Measurements from ENCODE around the gene FSD2. TPM values are rescaled to one million over a fixed set of nuclear protein-coding genes. Genes with fewer than 3 reads are reported as not detected.
"Not testable (repeated sequence)": the region's sequence is repeated elsewhere in the genome, so short reads cannot be mapped to it uniquely, and the experiment has no call there.

The FSD2 gene
- total RNA-seq, 1 experiment from 2014 or later: not detected

DNA sequence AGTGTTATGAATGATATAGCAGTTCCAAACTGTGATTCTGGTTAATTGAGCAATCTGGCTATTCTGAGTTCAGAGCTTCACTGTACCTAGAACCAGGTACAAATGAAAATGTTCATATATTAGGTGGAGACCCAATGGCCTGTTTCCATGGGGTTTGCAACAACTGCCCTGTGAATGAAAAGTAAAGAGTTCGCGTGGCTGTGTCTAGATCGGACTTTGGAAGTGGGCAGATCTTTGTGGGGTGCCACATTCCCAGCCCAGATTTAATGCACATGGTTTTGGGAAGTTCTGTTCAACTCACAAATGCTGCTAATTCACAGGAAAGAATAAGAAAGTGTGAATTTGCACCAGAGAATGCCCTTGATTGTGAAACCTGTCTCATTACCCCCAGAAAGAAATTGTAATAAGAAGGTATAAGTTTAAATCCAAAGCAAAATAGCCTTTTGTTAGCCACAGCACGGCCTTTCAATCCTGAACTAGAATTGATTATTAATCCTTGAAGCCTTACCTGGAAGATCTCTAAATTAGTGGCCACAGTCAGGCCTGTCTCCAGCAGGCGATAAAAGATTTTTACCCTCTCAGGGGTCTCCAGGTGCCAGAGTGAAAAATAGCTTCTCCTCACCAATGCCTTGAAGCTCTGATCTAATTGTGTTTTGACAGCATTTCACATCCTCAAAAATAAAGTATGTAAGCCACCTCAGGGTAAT is 26.2 kb upstream of the FSD2 start:
- no peak for DNase-seq (ENCODE audit: extremely low read depth, low read depth)

DNA sequence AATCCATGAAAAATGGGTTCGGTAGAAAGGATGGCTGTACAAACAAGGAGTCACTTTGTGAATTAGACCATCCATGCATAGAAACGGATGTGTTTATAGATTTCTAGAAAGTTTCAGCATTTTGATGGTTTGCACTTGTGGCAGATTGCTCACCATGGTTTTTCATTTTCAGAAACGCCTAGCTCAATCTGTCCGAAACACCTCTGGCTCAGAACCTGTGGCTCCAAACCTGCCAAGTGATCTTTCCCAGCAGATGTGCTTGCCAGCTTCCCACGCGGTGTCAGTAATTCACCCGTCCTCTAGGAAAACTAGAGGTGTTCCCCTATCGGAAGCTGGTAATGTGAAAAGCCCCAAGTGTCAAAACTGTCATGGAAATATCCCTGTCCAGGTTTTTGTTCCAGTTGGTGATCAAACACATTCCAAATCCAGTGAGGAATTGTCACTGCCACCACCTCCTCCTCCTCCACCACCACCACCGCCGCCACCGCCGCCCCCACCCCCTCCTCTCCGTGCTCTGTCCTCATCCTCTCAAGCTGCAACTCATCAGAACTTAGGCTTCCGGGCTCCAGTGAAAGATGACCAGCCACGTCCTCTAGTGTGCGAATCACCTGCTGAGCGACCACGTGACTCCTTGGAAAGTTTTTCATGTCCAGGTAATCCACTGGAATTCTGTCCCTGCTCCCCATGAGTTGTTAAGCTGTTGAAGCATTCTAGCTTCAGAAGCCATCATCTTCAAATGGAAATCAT is 24.7 kb upstream of the FSD2 start:
- no peak for DNase-seq (ENCODE audit: extremely low read depth, low read depth)

DNA sequence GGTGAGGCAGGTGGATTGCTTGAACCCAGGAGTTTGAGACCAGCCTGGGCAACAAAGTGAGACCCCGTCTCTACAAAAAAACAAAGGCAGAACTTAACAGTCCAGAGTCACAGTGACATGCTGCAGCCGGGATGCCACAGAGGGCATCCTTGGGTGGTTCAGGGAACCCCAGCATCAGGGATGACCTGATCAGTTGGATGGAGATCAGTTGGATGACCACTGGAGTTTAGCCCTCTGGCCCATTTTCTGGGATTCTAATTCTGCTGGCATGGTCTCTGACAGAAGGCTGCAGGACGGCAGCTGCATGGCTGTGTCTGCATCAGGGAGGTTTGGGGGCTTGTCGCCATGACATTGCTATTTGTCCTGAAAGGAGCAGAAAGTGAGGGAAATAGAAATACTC is 23.4 kb upstream of the FSD2 start:
- no peak for DNase-seq (ENCODE audit: extremely low read depth, low read depth)

DNA sequence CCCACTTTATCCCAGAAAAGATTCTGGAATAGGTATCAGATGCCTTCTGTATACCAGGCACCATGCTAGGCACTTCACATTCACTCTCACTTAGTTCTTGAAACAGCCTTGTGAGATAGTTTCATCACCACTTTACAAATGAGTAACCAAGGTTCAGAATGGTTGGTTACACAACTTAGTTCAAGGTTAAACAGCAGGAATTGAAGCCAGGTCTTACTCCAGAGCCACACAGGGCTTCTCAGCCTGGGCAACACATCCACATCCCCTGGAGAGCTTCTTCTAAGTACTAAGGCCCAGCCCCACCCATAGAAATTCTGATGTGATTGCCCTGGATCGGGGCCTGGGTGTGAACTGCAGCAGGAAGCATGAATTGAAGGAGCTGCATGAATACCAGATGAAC is 22.2 kb upstream of the FSD2 start:
- DNase-seq (ENCODE audit: extremely low read depth, low read depth): no peak

DNA sequence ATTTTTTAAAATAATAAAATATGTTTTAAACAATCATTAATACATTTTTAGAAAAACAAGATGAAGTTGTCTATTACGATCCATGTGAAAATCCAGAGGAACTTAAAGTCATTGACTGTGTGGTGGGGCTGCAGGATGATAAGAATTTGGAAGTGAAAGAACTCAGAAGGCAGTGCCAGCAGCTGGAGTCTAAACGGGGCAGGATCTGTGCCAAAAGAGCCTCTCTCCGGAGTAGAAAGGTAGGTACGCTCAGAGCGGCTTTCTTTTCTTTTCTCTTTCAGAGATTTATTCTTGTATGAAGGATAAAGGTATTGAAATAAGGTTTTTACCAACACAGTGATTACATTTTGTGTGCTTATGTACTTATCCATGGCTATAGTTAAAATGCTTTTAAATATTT is 17.2 kb upstream of the FSD2 start:
- no peak for DNase-seq (ENCODE audit: extremely low read depth, low read depth)

DNA sequence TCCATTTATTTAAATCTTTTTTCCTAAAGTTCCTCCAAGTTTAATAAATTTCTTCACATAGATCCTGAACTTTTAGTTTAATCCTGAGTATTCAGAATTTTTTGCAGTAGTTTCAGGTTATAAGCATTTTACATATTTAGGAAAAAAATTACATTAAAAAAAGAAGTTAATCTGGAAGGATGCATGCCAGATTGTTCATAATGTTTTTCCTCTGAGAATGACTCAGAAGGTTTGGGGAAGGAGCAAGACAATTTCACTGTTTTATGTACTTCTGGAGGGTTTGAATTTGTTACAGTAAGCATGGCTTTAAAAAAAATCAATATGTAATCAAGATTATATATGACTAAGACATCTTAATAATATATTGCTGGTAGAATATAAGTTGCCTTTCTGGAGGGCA is 16.0 kb upstream of the FSD2 start:
- DNase-seq (ENCODE audit: extremely low read depth, low read depth): not testable (repeated sequence)

DNA sequence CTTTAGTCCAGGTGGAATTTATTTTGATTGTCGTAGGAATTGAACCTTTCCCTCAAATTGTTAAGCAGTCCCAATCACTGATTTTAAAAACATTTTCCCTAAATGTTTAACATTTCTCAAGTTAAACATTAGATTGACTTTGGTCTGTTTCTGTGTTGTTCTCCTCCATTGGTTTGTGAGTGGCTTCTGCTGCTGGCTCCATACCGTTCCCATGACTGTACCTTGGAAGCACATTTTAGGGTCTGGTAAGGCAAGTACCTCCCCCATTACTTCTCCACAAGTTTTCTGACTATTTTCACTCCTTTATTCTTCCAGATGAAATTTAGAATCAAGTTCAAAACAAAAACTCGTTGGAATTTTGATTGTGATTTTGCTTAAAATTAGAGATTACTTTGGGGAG is 15.5 kb upstream of the FSD2 start:
- not testable (repeated sequence) for DNase-seq (ENCODE audit: extremely low read depth, low read depth)

DNA sequence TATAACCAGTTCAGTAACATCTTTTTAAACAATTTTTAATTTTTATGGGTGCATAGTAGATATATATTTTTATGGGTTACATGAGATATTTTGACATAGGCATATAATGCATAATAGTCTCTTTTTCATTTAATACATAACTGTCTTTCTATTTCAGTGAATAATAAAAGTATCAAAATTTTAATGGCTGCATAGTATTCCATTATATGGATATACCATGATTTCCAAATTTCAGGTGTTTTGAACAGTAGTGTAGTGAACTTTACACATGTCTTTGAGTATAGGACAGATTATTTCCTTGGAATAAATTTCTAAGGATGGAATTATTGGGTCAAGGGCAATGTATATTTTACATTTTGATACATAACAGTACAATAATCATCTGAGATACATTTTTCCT is 14.3 kb upstream of the FSD2 start:
- no peak for DNase-seq (ENCODE audit: extremely low read depth, low read depth)

DNA sequence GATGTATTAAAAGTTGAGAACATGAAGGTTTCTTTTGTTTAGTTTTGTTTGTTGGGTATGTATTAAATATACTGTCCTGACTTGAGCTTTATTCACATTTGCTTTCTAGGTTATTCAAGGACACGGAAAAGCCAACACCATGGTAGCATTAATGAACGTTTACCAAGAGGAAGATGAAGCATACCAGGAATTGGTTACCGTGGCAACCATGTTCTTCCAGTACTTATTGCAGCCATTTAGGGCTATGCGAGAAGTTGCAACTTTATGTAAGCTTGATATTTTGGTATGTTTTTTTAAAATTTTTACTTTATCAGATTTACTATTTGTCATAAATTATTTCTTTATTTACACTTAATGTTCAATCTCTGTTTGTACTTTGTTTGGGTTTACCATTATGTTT is 7.1 kb upstream of the FSD2 start:
- no peak for DNase-seq (ENCODE audit: extremely low read depth, low read depth)

DNA sequence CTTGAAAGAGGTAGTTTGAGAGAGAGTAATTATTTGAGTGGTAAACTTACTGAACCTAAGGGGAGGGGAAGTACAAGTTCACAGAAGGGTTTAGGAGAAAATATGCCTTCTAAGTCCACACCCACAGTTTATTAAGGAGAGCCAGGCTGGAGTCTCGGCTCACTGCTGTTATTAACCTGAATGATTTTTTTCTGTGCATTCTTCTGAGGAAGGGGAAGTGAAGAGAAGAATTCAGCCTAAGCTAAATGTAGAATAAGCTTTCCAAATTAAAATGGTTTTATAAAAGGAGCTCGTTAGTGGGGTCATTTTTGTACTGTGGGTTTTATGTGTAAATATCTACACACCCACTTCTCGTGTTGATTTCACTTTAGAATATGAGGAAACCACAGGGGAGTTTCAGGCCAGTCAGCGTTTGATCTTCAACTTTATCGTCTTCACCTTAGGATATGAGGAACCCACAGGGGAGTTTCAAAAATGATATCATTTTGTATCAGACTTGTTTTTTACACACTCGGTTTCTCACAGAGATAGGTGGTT is 5.1 kb upstream of the FSD2 start:
- DNase-seq (ENCODE audit: extremely low read depth, low read depth): no peak

DNA sequence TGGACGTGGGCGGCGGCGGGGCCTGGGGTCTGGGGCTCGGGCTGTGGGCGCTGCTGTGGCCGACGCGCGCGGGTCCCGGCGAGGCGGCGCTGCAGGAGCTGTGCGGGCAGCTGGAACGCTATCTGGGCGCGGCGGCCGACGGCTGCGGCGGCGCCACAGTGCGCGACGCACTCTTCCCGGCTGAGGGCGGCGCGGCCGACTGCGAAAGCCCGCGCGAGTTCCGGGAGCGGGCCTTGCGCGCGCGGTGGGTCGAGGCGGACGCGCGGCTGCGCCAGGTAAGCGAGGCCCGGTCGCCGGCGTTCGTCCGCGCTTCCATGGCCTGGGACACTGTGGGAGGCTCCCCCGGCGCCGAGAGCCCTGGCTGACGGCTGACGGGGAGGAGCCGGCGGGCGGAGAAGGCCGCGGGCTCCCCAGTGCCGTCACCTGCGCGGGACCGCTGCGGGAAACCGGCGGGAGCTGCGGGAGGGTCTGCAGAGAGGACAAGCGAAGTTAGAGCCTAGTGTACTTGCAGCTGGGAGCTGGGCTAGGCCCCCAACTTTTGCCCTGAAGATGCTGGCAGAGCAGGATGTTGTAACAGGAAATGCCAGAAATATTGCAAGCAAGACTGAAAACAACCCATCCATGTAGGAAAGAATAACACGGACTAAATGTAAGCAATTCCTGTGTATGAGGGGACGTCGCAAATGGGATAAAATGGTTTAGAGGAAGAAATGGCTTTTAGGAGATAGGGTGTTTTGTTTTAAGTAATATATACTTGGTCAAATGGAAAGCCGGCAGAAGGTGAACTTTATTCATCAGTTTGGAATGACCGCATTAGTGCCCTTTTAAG is 4.4 kb upstream of the FSD2 start:
- no peak for DNase-seq (ENCODE audit: extremely low read depth, low read depth)

DNA sequence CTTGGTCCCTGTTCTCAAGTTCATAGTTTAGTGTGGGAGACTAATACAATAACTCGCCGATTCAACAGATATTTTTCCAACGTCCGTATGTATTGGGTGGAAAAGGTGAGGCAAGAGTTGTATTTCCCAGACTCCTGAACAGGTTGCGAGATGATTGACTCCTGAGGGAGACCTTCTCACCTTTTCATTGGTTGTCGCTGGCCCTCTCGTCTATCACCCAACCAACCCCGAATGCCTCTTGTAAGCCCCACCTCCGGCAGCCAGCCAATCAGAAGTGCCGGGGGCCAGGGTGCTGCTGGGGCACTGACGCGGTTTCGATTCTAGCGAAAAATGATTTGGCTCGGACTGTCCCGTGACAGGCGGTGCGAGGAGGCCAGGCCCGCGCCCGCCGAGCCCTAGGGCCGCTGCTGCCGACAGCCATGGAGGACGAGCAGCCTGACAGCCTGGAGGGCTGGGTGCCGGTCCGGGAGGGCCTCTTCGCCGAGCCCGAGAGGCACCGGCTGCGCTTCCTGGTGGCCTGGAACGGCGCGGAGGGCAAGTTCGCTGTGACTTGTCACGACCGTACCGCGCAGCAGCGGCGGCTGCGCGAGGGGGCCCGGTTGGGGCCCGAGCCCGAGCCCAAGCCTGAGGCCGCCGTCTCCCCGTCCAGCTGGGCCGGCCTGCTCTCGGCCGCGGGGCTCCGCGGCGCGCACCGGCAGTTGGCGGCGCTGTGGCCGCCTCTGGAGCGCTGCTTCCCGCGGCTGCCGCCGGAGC is 3.6 kb upstream of the FSD2 start, which contains the start of gene WHAMM:
Gene WHAMM (plus strand): TSS at position 321 of the 753 bp plus-strand sequence. CDS start 99 bp downstream, at position 420.
- DNase-seq (ENCODE audit: extremely low read depth, low read depth): peak; percentile 98

DNA sequence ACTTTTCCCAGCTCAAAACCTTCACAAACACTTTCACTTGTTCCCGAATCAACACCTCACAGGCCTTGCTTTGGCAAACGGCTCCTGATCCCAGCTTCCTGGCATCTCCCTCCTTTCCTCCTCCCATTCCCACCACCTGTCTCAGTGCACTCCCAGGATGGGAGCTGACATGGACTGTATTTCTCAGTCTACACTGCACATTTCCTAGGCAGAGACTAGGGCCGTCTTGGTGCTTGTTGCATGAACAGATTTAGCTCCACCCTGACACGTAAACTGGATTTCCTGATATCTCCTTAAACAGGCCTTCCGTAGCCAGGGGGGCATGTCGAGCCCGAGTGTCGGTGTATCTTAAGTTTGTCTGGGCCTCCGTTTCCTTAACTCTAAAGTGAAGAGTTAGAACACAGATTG is 2.8 kb upstream of the FSD2 start:
- DNase-seq (ENCODE audit: extremely low read depth, low read depth): no peak

DNA sequence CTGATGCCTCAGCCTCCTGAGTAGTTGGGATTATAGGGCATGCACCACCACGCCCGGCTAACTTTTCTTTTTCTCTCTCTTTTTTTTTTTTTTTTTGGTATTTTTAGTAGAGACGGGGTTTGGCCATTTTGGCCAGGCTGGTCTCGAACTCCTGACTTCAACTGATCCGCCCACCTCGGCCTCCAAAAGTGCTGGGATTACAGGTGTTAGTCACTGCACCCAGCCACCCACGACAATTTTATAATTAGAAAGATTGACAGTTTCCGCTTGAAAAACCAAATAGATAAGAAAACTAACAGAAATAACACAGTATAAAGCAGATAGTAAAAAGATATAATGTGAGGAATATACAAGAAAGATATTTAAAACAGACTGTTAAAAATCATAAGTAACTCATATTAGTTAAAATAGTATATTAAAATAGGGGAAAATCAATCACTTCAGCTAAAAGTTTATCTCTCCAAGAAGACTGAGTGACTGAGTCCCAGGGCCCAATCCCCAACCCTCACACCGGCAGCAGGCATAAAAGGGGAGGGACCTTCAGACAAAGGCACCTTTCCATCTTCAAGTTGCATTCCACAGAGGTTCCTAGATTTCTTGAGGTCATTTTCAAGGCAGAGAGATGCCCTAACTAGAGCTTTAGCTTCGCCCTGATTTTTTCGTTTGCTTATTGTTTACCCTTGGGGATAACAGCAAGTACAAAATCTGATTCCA is 2.2 kb upstream of the FSD2 start:
- no peak for DNase-seq (ENCODE audit: extremely low read depth, low read depth)

DNA sequence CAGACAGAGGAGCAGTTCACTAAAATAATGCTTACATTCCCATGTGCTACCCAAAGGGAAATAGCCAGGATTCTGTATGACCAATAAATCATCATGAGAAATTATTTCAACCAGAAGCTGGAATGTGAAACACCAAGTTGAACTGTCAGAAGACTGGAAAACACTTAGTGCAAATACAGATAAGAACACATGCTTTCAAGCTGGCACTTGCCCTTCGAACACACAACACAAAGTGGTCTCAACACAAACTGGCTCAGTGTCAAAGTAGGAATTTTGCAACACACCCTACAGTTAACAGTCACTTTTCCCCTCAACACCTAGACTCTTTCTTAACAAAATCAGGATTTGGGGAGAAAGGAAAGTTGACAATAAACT is 1.3 kb downstream of the FSD2 start:
- DNase-seq (ENCODE audit: extremely low read depth, low read depth): no peak

DNA sequence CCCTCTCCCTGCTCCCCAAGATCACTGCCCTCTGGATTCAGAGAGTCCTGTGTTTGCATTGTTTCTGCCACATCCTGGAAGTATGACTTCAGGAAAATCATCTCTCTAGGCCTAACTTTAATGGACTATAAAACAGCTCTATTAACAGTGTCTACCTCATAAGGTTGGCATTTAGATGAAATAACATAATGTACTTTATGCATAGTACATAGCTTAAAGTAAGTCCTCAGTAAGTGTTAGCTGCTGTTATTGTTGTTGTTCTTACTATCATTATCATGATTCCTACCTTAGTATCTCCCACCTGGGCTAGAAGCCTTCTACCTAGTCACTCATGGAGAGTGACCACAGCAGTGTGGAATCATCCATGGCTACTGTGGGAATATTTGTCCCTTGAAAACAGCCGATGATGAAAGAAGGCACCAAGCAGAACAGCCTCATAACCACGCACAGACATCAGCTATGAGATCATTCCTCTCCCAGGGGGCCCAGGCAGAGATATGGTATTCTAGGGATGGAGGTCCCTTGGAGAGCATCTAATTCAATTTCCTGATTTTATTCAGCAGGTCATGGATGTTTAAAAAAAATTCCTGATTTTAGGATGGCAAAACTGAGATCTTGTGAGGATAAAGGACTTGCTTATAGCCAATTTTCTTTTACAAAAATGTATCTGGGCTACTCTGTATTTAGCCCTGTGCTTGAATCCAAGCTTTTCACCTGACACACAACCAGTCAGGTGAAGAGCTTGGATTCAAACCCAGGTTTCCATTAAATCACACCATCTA is 1.9 kb downstream of the FSD2 start:
- no peak for DNase-seq (ENCODE audit: extremely low read depth, low read depth)

DNA sequence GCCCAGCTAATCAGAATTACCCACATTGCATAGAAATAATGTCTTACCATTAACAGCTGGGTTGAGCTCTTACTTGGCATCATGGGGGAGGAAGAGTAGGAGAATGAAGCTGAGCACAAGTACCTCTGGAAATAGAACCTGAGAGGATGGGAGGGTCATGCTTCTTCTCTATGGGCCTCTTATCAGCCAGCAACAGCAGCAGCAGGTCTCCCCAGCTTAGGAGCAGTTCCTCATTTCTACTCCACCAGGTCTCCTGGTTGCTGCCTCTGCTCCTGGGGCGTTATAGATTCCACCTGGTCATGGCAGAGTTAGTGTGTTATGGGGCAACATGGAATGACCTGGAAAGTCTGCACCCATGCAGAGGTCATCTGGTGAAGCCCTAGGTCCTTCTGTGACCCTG is 3.4 kb downstream of the FSD2 start:
- no peak for DNase-seq (ENCODE audit: extremely low read depth, low read depth)

DNA sequence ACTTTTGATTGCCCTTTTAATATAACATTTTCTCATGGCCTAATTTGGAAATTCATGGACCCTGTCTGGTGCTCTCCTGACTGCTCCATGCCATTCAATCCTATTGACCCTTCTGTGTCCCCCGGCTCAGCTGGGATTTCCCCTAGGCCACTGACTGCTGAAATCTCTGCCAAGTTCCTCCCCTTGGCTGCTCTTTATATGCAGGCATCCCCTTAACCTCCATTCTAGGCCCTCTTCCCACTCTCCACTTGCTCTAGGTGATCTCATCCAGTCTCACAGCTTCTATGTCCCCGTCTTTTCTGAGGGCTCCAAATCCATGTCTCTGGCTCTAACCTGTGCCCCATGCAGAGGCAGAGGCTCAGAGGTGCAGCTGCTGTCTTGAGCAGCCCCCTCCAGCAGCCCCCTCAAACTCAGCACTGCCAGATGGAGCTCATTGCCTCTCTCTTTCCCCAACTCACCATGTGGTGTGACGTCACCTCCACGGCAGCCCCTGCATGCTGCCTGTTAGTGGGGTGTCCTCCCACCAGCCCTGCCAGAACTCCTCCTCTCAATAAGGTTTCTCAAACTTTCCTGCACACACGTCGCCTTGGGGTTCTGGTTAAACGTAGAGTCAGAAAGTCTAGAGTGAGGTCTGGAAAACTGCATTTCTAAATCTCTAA is 6.6 kb downstream of the FSD2 start:
- DNase-seq (ENCODE audit: extremely low read depth, low read depth): no peak
